Stomach smooth muscle (tissue), 2 donors: ENCODE results near the gene ZNF148.

Experiments used
- H3K27ac ChIP-seq: one replicate; pipeline ENCODE4 v1.7.0; 2013; ENCODE audit warnings: mild to moderate bottlenecking, low read length, inconsistent platforms
- H3K27me3 ChIP-seq, 2 donors: one replicate each; pipeline ENCODE4 v1.7.0; 2013; ENCODE audit warnings: low read length in 2 of 2; ENCODE audit not compliant: insufficient read depth in 2 of 2, control insufficient read depth in 1 of 2
- H3K36me3 ChIP-seq, 2 donors: one replicate each; pipeline ENCODE4 v1.7.0; 2013; ENCODE audit warnings: low read length in 2 of 2; ENCODE audit not compliant: control insufficient read depth in 2 of 2, insufficient read depth in 2 of 2
- H3K4me1 ChIP-seq: one replicate; pipeline ENCODE4 v1.7.0; 2013; ENCODE audit warnings: low read length; ENCODE audit not compliant: control insufficient read depth, insufficient read depth
- H3K4me3 ChIP-seq, 2 donors: one replicate each; pipeline ENCODE4 v1.7.0; 2013; ENCODE audit warnings: low read length in 2 of 2
- H3K9ac ChIP-seq, 2 donors: one replicate each; pipeline ENCODE4 v1.7.0; 2013; ENCODE audit warnings: low read length in 2 of 2, mild to moderate bottlenecking in 1 of 2
- H3K9me3 ChIP-seq, 2 donors: one replicate each; pipeline ENCODE4 v1.7.0; 2013; ENCODE audit warnings: low read length in 2 of 2; ENCODE audit not compliant: control insufficient read depth in 2 of 2
- donor health status: healthy.
- donor health status: Pancreatic carcinoma.

ZNF148 gene

GRCh38 chr3:125185805-125186204 is 189.3 kb downstream of the ZNF148 start:
- H3K27ac ChIP-seq = no peak overlapping the region
- no peaks in the 10 kb centered on the region for H3K27me3 ChIP-seq
- H3K9me3 ChIP-seq = no peaks in the 10 kb centered on the region
- H3K4me1 ChIP-seq = peaks cover 8% of the 10 kb centered on the region
- H3K4me3 ChIP-seq = no peak overlapping the region
- H3K9ac ChIP-seq = peak overlapping the region in 1 of 2 donors; percentile 29
- no peaks in the 10 kb centered on the region for H3K36me3 ChIP-seq

DNA sequence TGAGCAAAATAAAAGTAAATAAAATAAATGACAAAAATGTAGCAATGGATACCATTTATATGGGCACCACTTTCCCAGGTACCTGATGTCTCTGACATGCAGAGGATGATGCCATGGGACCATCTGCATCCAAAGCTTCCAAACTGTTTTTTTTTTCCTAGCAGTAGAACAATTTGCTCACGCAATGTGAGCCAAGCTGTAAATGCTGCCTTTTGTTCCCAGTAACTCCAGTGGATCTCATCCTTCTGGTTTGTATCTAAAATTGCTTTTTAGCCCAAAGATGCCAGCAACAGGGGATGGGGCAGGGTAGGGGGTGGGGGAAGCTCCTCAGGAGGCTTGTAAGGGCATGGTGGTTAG is 195.3 kb downstream of the ZNF148 start:
- Histone ChIP-seq H3K9me3 (no peaks in the 10 kb centered on the region), H3K4me3 (no peak overlapping the region), H3K4me1 (no peaks in the 10 kb centered on the region), H3K9ac (no peak overlapping the region), H3K27ac (no peak overlapping the region), H3K36me3 (no peaks in the 10 kb centered on the region), H3K27me3 (no peaks in the 10 kb centered on the region)

DNA sequence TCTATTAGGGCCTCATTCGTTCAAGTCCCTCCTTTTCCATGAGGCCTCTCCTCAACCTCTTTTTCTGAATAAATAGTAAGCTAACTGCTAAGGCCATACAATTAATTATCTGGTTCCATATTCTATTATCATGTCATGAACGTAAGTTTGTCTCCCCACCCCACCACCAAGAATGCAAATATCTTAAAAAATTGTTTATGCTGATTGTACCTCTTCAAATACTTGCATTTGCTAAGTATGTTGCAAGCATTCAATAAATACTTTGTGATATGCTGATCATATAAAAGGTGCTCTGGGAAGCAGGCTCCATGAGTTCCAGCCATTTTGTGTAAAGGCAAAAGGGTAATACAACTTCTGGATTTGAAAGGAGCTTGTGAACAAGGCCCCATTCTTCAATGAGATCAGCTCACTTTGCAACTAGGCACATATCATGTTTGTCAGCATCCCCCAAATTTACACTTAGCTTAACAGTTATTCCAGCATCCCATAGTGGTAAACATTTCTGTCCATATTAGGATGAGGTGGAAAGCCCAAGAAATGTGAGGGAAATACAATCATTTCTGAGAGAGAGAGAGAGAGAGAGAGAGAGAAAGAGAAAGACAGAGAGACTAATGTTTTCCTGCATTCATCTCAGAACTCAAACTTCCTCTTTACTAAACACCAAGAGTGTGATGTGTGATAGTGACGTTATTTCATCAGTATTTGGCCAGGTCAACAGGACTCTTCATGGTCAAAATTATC is 195.8 kb downstream of the ZNF148 start:
- Histone ChIP-seq H3K27ac (no peak overlapping the region), H3K4me1 (no peaks in the 10 kb centered on the region), H3K4me3 (no peak overlapping the region), H3K27me3 (no peaks in the 10 kb centered on the region), H3K36me3 (no peaks in the 10 kb centered on the region), H3K9ac (no peak overlapping the region), H3K9me3 (no peaks in the 10 kb centered on the region)

- Histone ChIP-seq H3K9me3 (no peaks in the 10 kb centered on the region), H3K27me3 (no peaks in the 10 kb centered on the region), H3K27ac (no peak overlapping the region), H3K36me3 (no peaks in the 10 kb centered on the region), H3K9ac (no peak overlapping the region), H3K4me1 (no peaks in the 10 kb centered on the region), H3K4me3 (no peak overlapping the region)
Measured at GRCh38 chr3:125177746-125178145, 197.4 kb downstream of the ZNF148 start.
